ENCODE measurements around the gene RPS6KC1. TPM values are rescaled to one million over a fixed set of nuclear protein-coding genes. Genes with fewer than 3 reads are reported as not detected.
"Not testable (repeated sequence)": the region's sequence is repeated elsewhere in the genome, so short reads cannot be mapped to it uniquely, and the experiment has no call there.

The RPS6KC1 gene
- total RNA-seq, 2 experiments from 2014 or later: 9.4 to 10.7 TPM

- no peak overlapping the region for H2AFZ ChIP-seq (ENCODE audit: low read length)
- no peaks in the 10 kb centered on the region for H3K9me2 ChIP-seq (ENCODE audit: insufficient read depth, low read length)
- H3K36me3 ChIP-seq (ENCODE audit: insufficient read depth, low read length): no peaks in the 10 kb centered on the region
- DNase-seq (ENCODE audit: low spot score): no peak
- H3K4me2 ChIP-seq (ENCODE audit: low read length): no peak overlapping the region
- no peaks in the 10 kb centered on the region for H3K9me3 ChIP-seq (ENCODE audit: low read length)
- no peak overlapping the region for H3K4me3 ChIP-seq (ENCODE audit: low read depth, low read length, poor library complexity, severe bottlenecking)
- no peaks in the 10 kb centered on the region for H3K4me1 ChIP-seq (ENCODE audit: insufficient read depth, low read length, poor library complexity, severe bottlenecking)
- ChIA-PET POLR2A (interaction anchor here (0.6 to 1.1 kb wide), 3 partner anchors 22 to 1037 kb away, joined by 3 to 4 read pairs (median 3); no protein-coding TSS in a partner anchor), CTCF (ENCODE audit: unreplicated experiment) (no interaction called here)
- TF ChIP-seq CTCF (conservative IDR thresholded peaks at IDR 0.05; ENCODE audit: low read length) (no peak), EZH2phosphoT487 (IDR thresholded peaks at IDR 0.05; ENCODE audit: borderline replicate concordance, low read depth, low read length) (no peak)
- no peaks in the 10 kb centered on the region for H3K79me2 ChIP-seq (ENCODE audit: insufficient read depth, low read depth, low read length)
- H3K27ac ChIP-seq (ENCODE audit: low read depth, low read length, poor library complexity, severe bottlenecking): no peak overlapping the region
- H4K20me1 ChIP-seq (ENCODE audit: insufficient read depth, low read length): no peaks in the 10 kb centered on the region
- BruUV-seq (replicated peaks): no TSS peak
- intact Hi-C loops (cut with micrococcal nuclease; ENCODE audit: unreplicated experiment): no loop called here
Observed at GRCh38 chr1:213110349-213111300, 59.6 kb downstream of the RPS6KC1 start.

GRCh38 chr1:213111502-213111901 is 60.5 kb downstream of the RPS6KC1 start:
- intact Hi-C loops (cut with micrococcal nuclease; ENCODE audit: unreplicated experiment): no loop called here
- no peaks in the 10 kb centered on the region for H3K36me3 ChIP-seq (ENCODE audit: insufficient read depth, low read length)
- CTCF ChIA-PET (ENCODE audit: unreplicated experiment): no interaction called here

GRCh38 chr1:213112723-213113122 is 61.7 kb downstream of the RPS6KC1 start:
- POLR2A ChIA-PET: interaction anchor here (1.0 kb wide), 1 partner anchor 11 kb away, joined by 3 read pairs; no protein-coding TSS in a partner anchor
- H4K20me1 ChIP-seq (ENCODE audit: insufficient read depth, low read length); H3K9me2 ChIP-seq (ENCODE audit: insufficient read depth, low read length); H3K36me3 ChIP-seq (ENCODE audit: insufficient read depth, low read length); intact Hi-C loops (cut with micrococcal nuclease; ENCODE audit: unreplicated experiment); H2AFZ ChIP-seq (ENCODE audit: low read length); H3K4me3 ChIP-seq (ENCODE audit: low read depth, low read length, poor library complexity, severe bottlenecking); H3K9me3 ChIP-seq (ENCODE audit: low read length); H3K4me2 ChIP-seq (ENCODE audit: low read length); BruUV-seq (replicated peaks); CTCF ChIA-PET (ENCODE audit: unreplicated experiment); DNase-seq (ENCODE audit: low spot score); H3K4me1 ChIP-seq (ENCODE audit: insufficient read depth, low read length, poor library complexity, severe bottlenecking); H3K27ac ChIP-seq (ENCODE audit: low read depth, low read length, poor library complexity, severe bottlenecking); H3K79me2 ChIP-seq (ENCODE audit: insufficient read depth, low read depth, low read length): not testable (repeated sequence)

More at GRCh38 chr1:213111502-213111901, 60.5 kb downstream of the RPS6KC1 start:
- POLR2A ChIA-PET: interaction anchor here (0.6 to 1.0 kb wide), 3 partner anchors 13 to 1037 kb away, joined by 3 to 4 read pairs (median 3); no protein-coding TSS in a partner anchor
- TF ChIP-seq EZH2phosphoT487 (IDR thresholded peaks at IDR 0.05; ENCODE audit: borderline replicate concordance, low read depth, low read length): no peak
- no peak for TF ChIP-seq CTCF (conservative IDR thresholded peaks at IDR 0.05; ENCODE audit: low read length)
- Histone ChIP-seq H2AFZ (ENCODE audit: low read length) (no peak overlapping the region), H3K4me3 (ENCODE audit: low read depth, low read length, poor library complexity, severe bottlenecking) (no peak overlapping the region), H3K79me2 (ENCODE audit: insufficient read depth, low read depth, low read length) (no peaks in the 10 kb centered on the region), H3K9me2 (ENCODE audit: insufficient read depth, low read length) (no peaks in the 10 kb centered on the region), H3K4me2 (ENCODE audit: low read length) (no peak overlapping the region), H3K27ac (ENCODE audit: low read depth, low read length, poor library complexity, severe bottlenecking) (no peak overlapping the region), H3K4me1 (ENCODE audit: insufficient read depth, low read length, poor library complexity, severe bottlenecking) (no peaks in the 10 kb centered on the region), H3K9me3 (ENCODE audit: low read length) (no peaks in the 10 kb centered on the region), H4K20me1 (ENCODE audit: insufficient read depth, low read length) (no peaks in the 10 kb centered on the region)
- no peak for DNase-seq (ENCODE audit: low spot score)
- BruUV-seq (replicated peaks): no TSS peak

GRCh38 chr1:213117699-213118180 is 66.7 kb downstream of the RPS6KC1 start:
- H3K4me3 ChIP-seq (ENCODE audit: low read depth, low read length, poor library complexity, severe bottlenecking); intact Hi-C loops (cut with micrococcal nuclease; ENCODE audit: unreplicated experiment); H3K79me2 ChIP-seq (ENCODE audit: insufficient read depth, low read depth, low read length); H2AFZ ChIP-seq (ENCODE audit: low read length); H3K9me2 ChIP-seq (ENCODE audit: insufficient read depth, low read length); H3K4me1 ChIP-seq (ENCODE audit: insufficient read depth, low read length, poor library complexity, severe bottlenecking); CTCF ChIA-PET (ENCODE audit: unreplicated experiment); DNase-seq (ENCODE audit: low spot score); BruUV-seq (replicated peaks); H3K36me3 ChIP-seq (ENCODE audit: insufficient read depth, low read length); H3K27ac ChIP-seq (ENCODE audit: low read depth, low read length, poor library complexity, severe bottlenecking); H3K9me3 ChIP-seq (ENCODE audit: low read length); H4K20me1 ChIP-seq (ENCODE audit: insufficient read depth, low read length); H3K4me2 ChIP-seq (ENCODE audit: low read length): not testable (repeated sequence)
- POLR2A ChIA-PET: interaction anchor here (0.6 to 0.7 kb wide), 2 partner anchors 16 to 120 kb away, joined by 3 read pairs; no protein-coding TSS in a partner anchor
